ENCODE data around the gene NOTO.
A peak's percentile ranks its signal among the peaks of the same experiment; 100 is the strongest.

NOTO gene

GRCh38 chr2:73253901-73254300 is 51.5 kb downstream of the NOTO start:
- peaks cover 3% of the 10 kb centered on the region for H3K27me3 Mint-ChIP-seq (ENCODE audit: low read depth, poor library complexity)
- no peak for DNase-seq
- H3K9me3 Mint-ChIP-seq, result no peaks in the 10 kb centered on the region

GRCh38 chr2:73254343-73255006 is 52.1 kb downstream of the NOTO start:
- Mint-ChIP-seq H3K4me1 (no peaks in the 10 kb centered on the region), H3K9me3 (no peaks in the 10 kb centered on the region), H3K4me3 (no peak overlapping the region)

More at GRCh38 chr2:73253901-73254300, 51.5 kb downstream of the NOTO start:
- Mint-ChIP-seq H3K4me3 (no peak overlapping the region), H3K27ac (no peak overlapping the region), H3K4me1 (no peaks in the 10 kb centered on the region), H3K36me3 (ENCODE audit: low read depth) (peaks cover 37% of the 10 kb centered on the region)
- TF ChIP-seq CTCF (IDR thresholded peaks at IDR 0.05), result no peak

GRCh38 chr2:73255007-73255644 is 52.8 kb downstream of the NOTO start:
- no peak for TF ChIP-seq CTCF (IDR thresholded peaks at IDR 0.05)
- no peaks in the 10 kb centered on the region for H3K9me3 Mint-ChIP-seq
- H3K4me1 Mint-ChIP-seq, result no peaks in the 10 kb centered on the region
- peaks cover 25% of the 10 kb centered on the region for H3K36me3 Mint-ChIP-seq (ENCODE audit: low read depth)
- H3K4me3 Mint-ChIP-seq, result no peak overlapping the region
- no peak for DNase-seq
- peak overlapping the region; percentile 46 for H3K27ac Mint-ChIP-seq
- peaks cover 3% of the 10 kb centered on the region for H3K27me3 Mint-ChIP-seq (ENCODE audit: low read depth, poor library complexity)

More at GRCh38 chr2:73254343-73255006, 52.1 kb downstream of the NOTO start:
- no peak for DNase-seq
- TF ChIP-seq CTCF (IDR thresholded peaks at IDR 0.05), result no peak
- Mint-ChIP-seq H3K36me3 (ENCODE audit: low read depth) (peaks cover 32% of the 10 kb centered on the region), H3K27ac (no peak overlapping the region), H3K27me3 (ENCODE audit: low read depth, poor library complexity) (peaks cover 3% of the 10 kb centered on the region)

- Mint-ChIP-seq H3K9me3 (no peaks in the 10 kb centered on the region), H3K4me3 (no peak overlapping the region), H3K27ac (no peak overlapping the region), H3K4me1 (peaks cover 4% of the 10 kb centered on the region), H3K27me3 (ENCODE audit: low read depth, poor library complexity) (peaks cover 3% of the 10 kb centered on the region), H3K36me3 (ENCODE audit: low read depth) (peaks cover 16% of the 10 kb centered on the region)
- no peak for TF ChIP-seq CTCF (IDR thresholded peaks at IDR 0.05)
- no peak for DNase-seq
These were observed 53.7 kb downstream of the NOTO start for GRCh38 chr2:73255907-73256617.

GRCh38 chr2:73256618-73256922 is 54.2 kb downstream of the NOTO start:
- Mint-ChIP-seq H3K36me3 (ENCODE audit: low read depth) (peaks cover 13% of the 10 kb centered on the region), H3K4me1 (peaks cover 4% of the 10 kb centered on the region), H3K27me3 (ENCODE audit: low read depth, poor library complexity) (peaks cover 3% of the 10 kb centered on the region), H3K27ac (no peak overlapping the region), H3K9me3 (no peaks in the 10 kb centered on the region), H3K4me3 (no peak overlapping the region)
- no peak for TF ChIP-seq CTCF (IDR thresholded peaks at IDR 0.05)
- DNase-seq, result no peak

Measured in nephron progenitor cell (in vitro differentiated cells).